Testis (tissue), 3 donors: ENCODE measurements around the gene MOV10. TPM values are rescaled to one million over a fixed set of nuclear protein-coding genes. Genes with fewer than 3 reads are reported as not detected.

Source experiments
- DNase-seq: peaks from one replicate; pipeline ENCODE4 v3.0.0-alpha.2; 2019
- H3K27ac ChIP-seq, 2 donors: fragments of 200-600 bp; sonication (generic); one replicate each; pipeline ENCODE4 v1.5.1; 2019
- H3K27me3 ChIP-seq: fragments of 200-600 bp; sonication (generic); one replicate; pipeline ENCODE4 v1.5.1; 2019
- H3K36me3 ChIP-seq: fragments of 200-600 bp; sonication (generic); one replicate; pipeline ENCODE4 v1.5.1; 2017; ENCODE audit warnings: low read depth; ENCODE audit errors: missing control alignments
- H3K4me1 ChIP-seq: fragments of 200-600 bp; sonication (generic); one replicate; pipeline ENCODE4 v1.5.1; 2019
- H3K4me3 ChIP-seq, 2 donors: fragments of 200-600 bp; sonication (generic); one replicate each; pipeline ENCODE4 v1.5.1; 2017 to 2019
- H3K9me3 ChIP-seq: fragments of 200-600 bp; sonication (generic); one replicate; pipeline ENCODE4 v1.5.1; 2017
- CTCF ChIP-seq, 3 experiments: fragments of 450-650 bp in 2 of 3; fragments of 200-600 bp in 1 of 3; sonication (generic) in 1 of 3; IDR thresholded peaks; one replicate each; pipeline ENCODE4 v1.5.1; 2016 to 2019; ENCODE audit warnings: antibody characterized with exemption in 3 of 3, mild to moderate bottlenecking in 2 of 3, moderate library complexity in 1 of 3
- POLR2A ChIP-seq: fragments of 450-650 bp; IDR thresholded peaks from one replicate; pipeline ENCODE4 v1.6.1; 2017; ENCODE audit warnings: antibody characterized with exemption, mild to moderate bottlenecking, moderate library complexity
- WGBS, 2 donors: methylation state at CpG; one replicate each; pipeline ENCODE4 v1.1.5; 2018; 5-methylcytosine and 5-hydroxymethylcytosine counted together
- intact Hi-C: fragments of 100-400 bp; cut with DNase I; formaldehyde crosslinking; loops from one replicate; pipeline ENCODE4 v1.15.1; 2023; ENCODE audit warnings: low total_unique reads
- polyA plus RNA-seq: library from polyadenylated mRNA; stranded (reverse); fragments of 350-450 nt; fragmentation: Illumina TruSeq; extraction: RNeasy Lipid Tissue Mini Kit (QIAGEN cat#74804); gene quantifications from one replicate; pipeline ENCODE4 v1.2.3, GENCODE V29; 2014; ENCODE audit warnings: low read depth, low replicate concordance; ENCODE audit not compliant: insufficient read depth
- total RNA-seq, 2 donors: library from RNA; depleted of rRNA; stranded (reverse); fragments of >200 nt; gene quantifications; one replicate each; pipeline ENCODE4 v1.2.3, GENCODE V29; 2016

MOV10 gene
- total and polyA plus RNA-seq, 3 donors from 2014 or later, result 137 to 245 (median 240) TPM

- no peaks in the 10 kb centered on the region for H3K36me3 ChIP-seq
- no peaks in the 10 kb centered on the region for H3K27me3 ChIP-seq
- DNase-seq, result no peak
- H3K4me3 ChIP-seq, result no peak overlapping the region
- 67 to 68% methylated on average over 8 of the region's 8 CpGs for WGBS, 2 donors
- intact Hi-C loops, result no loop called here
- no peaks in the 10 kb centered on the region for H3K9me3 ChIP-seq
- peaks cover 75% of the 10 kb centered on the region for H3K4me1 ChIP-seq
- TF ChIP-seq POLR2A (no peak), CTCF (IDR thresholded peaks at IDR 0.05) (no peak)
- H3K27ac ChIP-seq, result peak overlapping the region in 1 of 2 donors; percentile 93
These were observed 29.2 kb downstream of the MOV10 start for GRCh38 chr1:112703706-112704105.

DNA sequence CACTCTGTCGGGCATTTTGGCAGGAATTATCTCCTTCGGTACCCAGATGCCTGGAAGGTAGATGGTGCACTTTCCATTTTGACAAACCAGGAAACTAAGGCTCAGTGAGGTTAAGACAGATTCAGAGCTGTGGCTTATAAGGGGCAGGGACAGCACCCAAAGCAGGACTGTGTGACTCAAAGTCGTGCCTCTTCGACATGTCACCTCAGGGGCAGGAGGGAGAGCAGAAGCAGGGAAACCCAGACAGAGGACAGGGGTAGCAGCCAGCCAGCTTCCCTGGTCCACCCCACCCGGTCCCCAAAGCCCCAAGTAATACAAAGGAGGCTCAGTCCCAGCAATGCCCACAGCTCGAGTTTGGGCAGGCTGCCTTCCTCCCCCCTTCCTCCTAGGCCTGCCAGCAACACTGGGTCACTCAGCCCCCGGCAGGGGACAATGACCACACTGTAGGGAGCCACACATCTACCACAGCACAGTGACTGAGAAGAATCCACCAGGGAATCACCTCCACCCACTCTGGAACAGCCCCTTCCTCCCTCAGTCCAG, 30.0 kb downstream of the MOV10 start:
- H3K27ac ChIP-seq, result peak overlapping the region; percentile 97 to 98
- H3K4me1 ChIP-seq, result peaks cover 67% of the 10 kb centered on the region
- H3K36me3 ChIP-seq, result no peaks in the 10 kb centered on the region
- H3K9me3 ChIP-seq, result no peaks in the 10 kb centered on the region
- WGBS, 2 donors, result 49 to 57% methylated on average over 5 to 7 of the region's 7 CpGs
- intact Hi-C loops, result no loop called here
- H3K27me3 ChIP-seq, result no peaks in the 10 kb centered on the region
- TF ChIP-seq POLR2A (no peak), CTCF (IDR thresholded peaks at IDR 0.05) (no peak)
- peak overlapping the region in 1 of 2 donors; percentile 96 for H3K4me3 ChIP-seq
- no peak for DNase-seq

DNA sequence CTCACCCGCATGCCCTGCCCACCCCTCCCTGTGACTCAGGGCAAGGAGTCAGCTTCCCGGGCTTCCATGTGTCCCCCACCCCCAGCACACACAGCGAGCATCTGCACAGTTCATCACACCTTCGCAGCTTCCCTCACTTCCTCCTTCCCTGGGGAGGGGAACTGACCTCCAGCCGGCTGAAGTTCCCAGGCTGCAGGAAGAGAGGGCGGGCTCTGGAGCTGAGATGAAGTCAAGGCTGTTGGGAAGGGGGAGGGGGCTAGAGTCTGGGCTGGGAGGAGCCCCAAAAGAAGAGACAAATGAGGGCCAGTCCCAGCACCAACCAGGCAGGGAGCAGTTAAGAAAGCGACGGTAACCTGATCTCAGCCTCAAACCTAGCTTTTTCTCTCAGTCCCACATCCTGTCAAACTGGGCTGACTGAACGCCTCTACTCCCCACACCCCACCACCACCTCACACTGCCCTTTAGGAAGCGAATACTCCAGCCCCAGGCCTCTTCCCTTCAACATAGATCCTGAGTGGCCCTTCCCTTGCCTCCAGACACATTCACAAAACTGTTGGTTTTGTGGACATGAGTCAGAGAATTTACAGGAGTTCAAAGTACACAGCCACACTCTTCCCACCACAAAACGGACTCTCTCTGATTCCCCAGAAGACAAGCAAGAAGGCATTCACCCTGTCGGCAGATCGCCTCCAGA, 30.6 kb downstream of the MOV10 start:
- peaks cover 61% of the 10 kb centered on the region for H3K4me1 ChIP-seq
- WGBS, 2 donors, result 7 to 11% methylated on average over 13 of the region's 13 CpGs
- intact Hi-C loops, result loop anchor here (5.0 kb wide), 2 partner anchors 203 to 308 kb away; partner anchors contain the start of gene CTTNBP2NL
- peak overlapping the region; percentile 97 to 98 for H3K27ac ChIP-seq
- peak overlapping the region; percentile 92 to 96 for H3K4me3 ChIP-seq
- no peaks in the 10 kb centered on the region for H3K27me3 ChIP-seq
- peak; percentile 95 for DNase-seq
- H3K36me3 ChIP-seq, result no peaks in the 10 kb centered on the region
- H3K9me3 ChIP-seq, result no peaks in the 10 kb centered on the region
- TF ChIP-seq CTCF (IDR thresholded peaks at IDR 0.05) (no peak), POLR2A (peak; percentile 47)

DNA sequence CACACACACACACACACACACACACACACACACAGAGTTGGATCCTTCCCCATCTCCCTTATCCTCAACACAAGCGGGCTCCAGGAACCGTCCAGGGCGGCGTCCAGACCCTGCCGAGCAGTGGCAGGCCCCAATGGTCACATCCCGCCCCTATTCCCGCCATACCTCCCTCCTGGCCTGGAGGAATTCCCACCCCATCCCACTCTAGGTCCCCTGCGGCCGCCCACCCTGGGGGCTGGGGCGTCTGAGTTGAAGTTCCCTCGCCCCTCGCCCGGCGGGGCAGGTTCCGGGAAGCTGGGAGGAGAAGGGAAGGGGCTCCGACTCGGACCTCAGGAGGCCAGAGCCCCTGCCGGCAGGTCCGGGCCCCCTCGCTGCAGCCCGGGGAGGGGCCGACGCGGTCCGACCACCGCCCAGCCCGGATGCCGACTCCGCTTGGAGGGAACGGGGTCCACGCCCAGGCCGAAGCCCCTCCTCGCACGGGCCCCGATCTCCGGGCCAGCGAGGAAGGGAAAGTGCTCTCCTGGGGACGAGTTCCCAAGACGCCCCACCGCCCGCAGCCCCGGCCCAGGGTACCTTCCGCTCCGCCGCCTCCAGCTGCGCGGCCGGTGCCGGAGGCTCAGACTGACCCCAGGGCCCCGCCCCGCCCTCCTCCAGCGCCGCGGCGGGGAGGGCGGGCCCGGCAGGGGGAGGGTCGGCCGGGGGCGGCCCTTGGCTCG, 32.2 kb downstream of the MOV10 start, which contains the start of gene RHOC:
Gene RHOC (minus strand): TSS at position 623 of the 716 bp plus-strand sequence. CDS start 3,328 bp downstream, outside the sequence.
- DNase-seq, result peak; percentile 75
- Histone ChIP-seq H3K36me3 (no peaks in the 10 kb centered on the region), H3K9me3 (no peaks in the 10 kb centered on the region), H3K4me3 (peak within 1 kb of the TSS; percentile 92 to 96), H3K27ac (peak within 1 kb of the TSS; percentile 97 to 98), H3K27me3 (no peaks in the 10 kb centered on the region), H3K4me1 (peaks cover 45% of the 10 kb centered on the region)
- TF ChIP-seq CTCF (IDR thresholded peaks at IDR 0.05), result no peak
- TF ChIP-seq POLR2A, result peak; percentile 80
- intact Hi-C loops, result loop anchor here (2.0 to 5.0 kb wide), 3 partner anchors 88 to 309 kb away; partner anchors contain the start of genes CAPZA1, CTTNBP2NL and ST7L
- 0% methylated on average over 9 to 17 of the region's 61 CpGs for WGBS, 2 donors
